GM18507 (cell line): ENCODE measurements around the gene GAB3.

Experiments
- DNase-seq: peaks from one replicate; pipeline ENCODE4 v3.0.0; 2011; ENCODE audit warnings: low read depth; ENCODE audit not compliant: insufficient read length; ENCODE audit errors: extremely low spot score
- FAIRE-seq: peaks from 2 replicates; lab custom pipeline; 2011; peaks lifted over from hg19 to GRCh38; lab: Jason Lieb, UNC

Gene GAB3

GRCh38 chrX:154751669-154752271, 893 bp upstream of the GAB3 start:
- DNase-seq (no peak), FAIRE-seq (no peak)

- no peak for DNase-seq
- FAIRE-seq = no peak
Observed at GRCh38 chrX:154751203-154751668, 359 bp upstream of the GAB3 start.

GRCh38 chrX:154749856-154750255, 1.0 kb downstream of the GAB3 start:
- DNase-seq (no peak), FAIRE-seq (no peak)

- FAIRE-seq = peak; percentile 89
- no peak for DNase-seq
Observed at GRCh38 chrX:154748712-154749339, 2.1 kb downstream of the GAB3 start.

- no peak for FAIRE-seq
- no peak for DNase-seq
Observed at GRCh38 chrX:154742613-154743012, 8.3 kb downstream of the GAB3 start.

GRCh38 chrX:154739952-154740465, 10.9 kb downstream of the GAB3 start:
- no peak for FAIRE-seq
- DNase-seq = no peak

GRCh38 chrX:154738011-154738738, 12.7 kb downstream of the GAB3 start:
- no peak for DNase-seq
- FAIRE-seq = peak; percentile 70

- FAIRE-seq (no peak), DNase-seq (no peak)
Observed at GRCh38 chrX:154737136-154737535, 13.7 kb downstream of the GAB3 start.

- no peak for FAIRE-seq
- DNase-seq = no peak
Observed at GRCh38 chrX:154735695-154736393, 15.0 kb downstream of the GAB3 start.

GRCh38 chrX:154734061-154734781, 16.7 kb downstream of the GAB3 start:
- FAIRE-seq (peak; percentile 79), DNase-seq (no peak)

- DNase-seq = no peak
- no peak for FAIRE-seq
Observed at GRCh38 chrX:154733066-154733425, 17.8 kb downstream of the GAB3 start.

- DNase-seq (no peak), FAIRE-seq (no peak)
Observed at GRCh38 chrX:154732421-154733065, 18.3 kb downstream of the GAB3 start.

GRCh38 chrX:154731881-154732280, 19.0 kb downstream of the GAB3 start:
- DNase-seq (no peak), FAIRE-seq (no peak)

- no peak for DNase-seq
- FAIRE-seq = no peak
Observed at GRCh38 chrX:154731184-154731583, 19.7 kb downstream of the GAB3 start.

- FAIRE-seq (no peak), DNase-seq (no peak)
Observed at GRCh38 chrX:154730253-154730891, 20.5 kb downstream of the GAB3 start.

GRCh38 chrX:154729439-154729838, 21.4 kb downstream of the GAB3 start:
- FAIRE-seq = no peak

GRCh38 chrX:154728431-154729190, 22.3 kb downstream of the GAB3 start:
- no peak for FAIRE-seq
- DNase-seq = no peak

More at GRCh38 chrX:154729439-154729838, 21.4 kb downstream of the GAB3 start:
- no peak for DNase-seq

GRCh38 chrX:154727871-154728270, 23.0 kb downstream of the GAB3 start:
- no peak for FAIRE-seq
- DNase-seq = no peak
